Measurements from ENCODE around the gene RECQL5.

Gene RECQL5

DNA sequence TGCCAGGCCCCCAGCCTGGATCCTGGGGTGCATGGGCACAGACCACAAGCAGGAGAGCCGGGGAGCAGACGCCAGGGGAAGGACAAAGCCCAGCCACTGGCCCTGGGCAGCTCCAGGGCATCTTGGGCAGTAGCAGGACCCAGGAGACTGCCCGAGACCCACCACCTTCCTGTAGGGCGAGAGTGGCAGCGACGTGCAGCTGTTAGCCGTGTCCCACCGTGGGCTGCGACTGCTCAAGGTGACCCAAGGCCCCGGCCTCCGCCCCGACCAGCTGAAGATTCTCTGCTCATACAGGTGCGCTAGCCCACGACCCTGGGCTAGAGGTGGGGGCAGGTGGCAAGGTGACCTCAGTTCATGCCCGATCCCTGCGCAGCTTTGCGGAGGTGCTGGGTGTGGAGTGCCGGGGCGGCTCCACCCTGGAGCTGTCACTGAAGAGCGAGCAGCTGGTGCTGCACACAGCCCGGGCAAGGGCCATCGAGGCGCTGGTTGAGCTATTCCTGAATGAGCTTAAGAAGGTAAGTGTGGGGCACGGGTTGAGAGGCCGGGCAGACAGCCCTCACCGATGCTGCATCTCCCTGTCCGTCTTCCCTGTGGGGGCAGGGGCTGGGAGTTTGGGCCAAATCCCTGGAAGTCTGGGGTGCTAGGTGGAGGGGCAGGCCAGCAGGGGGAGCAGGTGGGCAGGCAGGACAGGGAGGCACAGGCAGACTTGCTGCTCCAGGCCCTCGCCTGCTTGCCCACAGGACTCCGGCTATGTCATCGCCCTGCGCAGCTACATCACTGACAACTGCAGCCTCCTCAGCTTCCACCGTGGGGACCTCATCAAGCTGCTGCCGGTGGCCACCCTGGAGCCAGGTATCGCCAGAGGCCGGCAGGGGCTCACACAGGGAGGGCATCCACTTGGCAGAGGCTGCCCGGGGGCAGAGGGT, 47.2 kb downstream of the RECQL5 start:
- DNase-seq (ENCODE audit: low read depth in 2 of 2, low spot score in 1 of 2) = no peak

DNA sequence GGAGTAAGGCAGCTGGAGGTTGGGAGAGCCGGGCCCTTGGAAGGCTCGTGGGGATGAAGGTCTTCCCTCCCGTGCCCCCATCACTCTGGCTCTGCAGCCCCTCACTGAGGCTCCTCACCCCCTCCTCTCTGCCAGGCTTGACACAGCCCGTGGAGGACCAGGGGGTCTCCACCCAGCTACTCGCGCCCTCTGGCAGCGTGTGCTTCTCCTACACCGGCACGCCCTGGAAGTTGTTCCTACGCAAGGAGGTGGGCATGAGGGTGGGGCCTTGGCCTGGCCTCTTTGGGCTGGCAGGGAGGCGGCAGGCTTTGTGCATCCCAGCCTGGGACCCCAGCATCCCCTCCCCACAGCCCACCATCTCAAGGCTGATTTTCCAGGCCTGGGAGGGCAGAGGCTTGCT, 49.3 kb downstream of the RECQL5 start:
- DNase-seq (ENCODE audit: low read depth in 2 of 2, low spot score in 1 of 2) = no peak

DNA sequence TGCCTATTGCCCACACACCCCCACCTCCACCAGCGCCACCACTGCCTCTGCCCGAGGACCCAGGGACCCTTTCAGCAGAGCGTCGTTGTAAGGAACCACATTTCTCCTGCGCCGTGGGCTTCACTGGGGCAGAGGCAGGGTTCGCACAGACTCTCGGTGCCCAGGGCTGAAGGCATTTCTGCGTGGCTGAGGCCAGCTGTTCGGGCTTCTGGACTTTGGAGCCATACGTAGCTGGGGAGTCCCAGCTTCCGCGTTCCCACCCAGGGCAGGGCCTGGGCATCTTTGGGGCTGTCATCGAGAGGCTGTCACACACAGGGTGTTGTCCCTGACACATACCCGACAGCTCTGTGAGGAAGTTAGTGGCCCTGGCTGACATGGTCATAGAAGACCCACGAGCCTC, 49.7 kb downstream of the RECQL5 start:
- DNase-seq (ENCODE audit: low read depth in 2 of 2, low spot score in 1 of 2) = no peak

GRCh38 chr17:75616521-75617122, 50.3 kb downstream of the RECQL5 start:
- no peak for DNase-seq (ENCODE audit: low read depth in 2 of 2, low spot score in 1 of 2)

DNA sequence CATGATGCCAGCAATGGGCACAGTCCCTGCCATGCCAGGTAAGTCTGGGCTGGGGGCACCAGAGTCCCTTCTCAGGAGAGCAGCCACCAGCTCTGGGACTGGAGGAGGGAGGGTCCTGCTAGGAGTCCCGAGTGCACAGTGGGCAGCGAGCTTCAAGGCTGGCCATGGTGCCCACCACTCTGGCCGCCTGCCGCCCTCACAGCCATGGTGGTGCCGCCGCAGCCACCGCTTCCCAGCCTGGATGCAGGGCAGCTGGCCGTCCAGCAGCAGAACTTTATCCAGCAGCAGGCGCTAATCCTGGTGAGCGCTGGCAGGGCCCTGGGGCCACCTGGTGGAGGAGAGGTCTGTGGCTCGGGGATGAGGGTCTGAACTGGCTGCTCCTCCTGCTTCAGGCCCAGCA, 51.7 kb downstream of the RECQL5 start:
- DNase-seq (ENCODE audit: low read depth in 2 of 2, low spot score in 1 of 2) = no peak

DNA sequence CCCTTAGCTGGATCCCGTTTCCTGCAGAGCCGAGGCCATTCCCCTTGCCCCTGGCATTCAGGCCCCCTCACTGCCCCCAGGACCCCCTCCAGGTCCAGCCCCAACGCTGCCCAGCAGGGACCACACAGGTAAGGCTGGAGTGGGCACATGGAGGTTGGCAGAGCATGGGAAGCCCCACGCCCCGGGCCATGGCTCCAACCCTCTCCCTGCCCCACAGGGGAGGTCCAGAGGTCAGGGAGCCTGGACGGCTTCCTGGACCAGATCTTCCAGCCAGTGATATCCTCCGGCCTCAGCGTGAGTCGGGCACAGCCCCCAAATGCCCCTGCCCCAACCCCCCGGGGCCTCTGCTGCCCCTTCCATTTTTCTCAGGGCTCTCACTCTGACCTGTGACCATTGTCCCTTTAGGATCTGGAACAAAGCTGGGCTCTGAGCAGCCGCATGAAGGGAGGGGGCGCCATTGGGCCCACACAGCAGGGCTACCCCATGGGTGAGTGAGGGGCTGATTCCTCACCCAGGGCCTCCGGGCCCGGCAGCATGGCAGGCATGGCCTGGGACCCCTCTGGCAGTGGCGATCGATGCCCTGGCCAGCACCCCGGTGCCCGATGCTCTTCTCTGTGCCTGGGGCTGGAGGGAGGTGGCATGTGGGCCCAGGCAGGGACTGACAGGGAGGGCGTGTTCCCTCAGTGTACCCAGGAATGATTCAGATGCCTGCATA, 52.2 kb downstream of the RECQL5 start:
- no peak for DNase-seq (ENCODE audit: low read depth in 2 of 2, low spot score in 1 of 2)

DNA sequence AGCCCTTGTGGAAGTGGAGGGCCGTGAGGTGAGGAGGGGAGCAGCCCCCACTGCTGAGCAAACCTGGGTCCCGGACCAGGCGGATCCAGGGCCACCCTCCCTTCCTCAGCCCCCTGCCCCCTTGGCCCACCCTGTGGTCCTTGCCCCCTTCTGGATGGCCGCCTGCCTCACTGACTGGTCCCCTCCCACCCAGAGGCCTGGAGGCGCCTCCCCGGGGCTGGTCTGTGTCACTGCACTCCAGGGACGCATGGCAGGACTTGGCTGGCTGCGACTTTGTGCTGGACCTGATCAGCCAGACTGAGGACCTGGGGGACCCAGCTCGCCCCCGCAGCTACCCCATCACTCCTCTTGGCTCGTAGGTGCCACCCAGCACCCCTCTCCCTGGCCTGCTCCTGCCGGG, 52.9 kb downstream of the RECQL5 start:
- DNase-seq (ENCODE audit: low read depth in 2 of 2, low spot score in 1 of 2) = no peak

DNA sequence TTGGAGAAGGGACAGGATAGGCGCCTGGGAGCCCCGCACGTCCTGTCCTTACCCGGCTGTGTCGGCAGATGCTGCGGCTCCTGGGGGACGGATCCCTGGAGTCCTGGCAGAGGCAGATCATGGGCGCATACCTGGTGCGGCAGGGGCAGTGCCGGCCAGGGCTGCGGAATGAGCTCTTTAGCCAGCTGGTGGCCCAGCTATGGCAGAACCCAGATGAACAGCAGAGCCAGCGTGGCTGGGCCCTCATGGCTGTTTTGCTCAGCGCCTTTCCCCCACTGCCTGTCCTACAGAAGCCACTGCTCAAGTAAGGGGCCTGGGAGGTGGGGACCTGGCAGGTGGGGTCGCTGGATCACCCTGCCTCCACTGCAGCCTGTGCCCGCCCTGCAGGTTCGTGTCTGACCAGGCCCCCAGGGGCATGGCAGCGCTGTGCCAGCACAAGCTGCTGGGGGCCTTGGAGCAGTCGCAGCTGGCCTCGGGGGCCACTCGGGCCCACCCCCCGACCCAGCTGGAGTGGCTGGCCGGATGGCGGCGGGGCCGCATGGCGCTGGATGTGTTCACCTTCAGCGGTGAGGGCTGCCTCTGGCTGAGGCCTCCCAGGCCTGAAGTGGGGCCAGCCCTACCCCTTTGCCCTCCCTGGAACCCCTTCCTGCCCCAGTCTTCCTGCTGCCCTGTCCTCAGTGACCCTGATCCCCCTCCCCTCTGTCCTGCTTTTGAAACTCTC, 53.9 kb downstream of the RECQL5 start:
- no peak for DNase-seq (ENCODE audit: low read depth in 2 of 2, low spot score in 1 of 2)

DNA sequence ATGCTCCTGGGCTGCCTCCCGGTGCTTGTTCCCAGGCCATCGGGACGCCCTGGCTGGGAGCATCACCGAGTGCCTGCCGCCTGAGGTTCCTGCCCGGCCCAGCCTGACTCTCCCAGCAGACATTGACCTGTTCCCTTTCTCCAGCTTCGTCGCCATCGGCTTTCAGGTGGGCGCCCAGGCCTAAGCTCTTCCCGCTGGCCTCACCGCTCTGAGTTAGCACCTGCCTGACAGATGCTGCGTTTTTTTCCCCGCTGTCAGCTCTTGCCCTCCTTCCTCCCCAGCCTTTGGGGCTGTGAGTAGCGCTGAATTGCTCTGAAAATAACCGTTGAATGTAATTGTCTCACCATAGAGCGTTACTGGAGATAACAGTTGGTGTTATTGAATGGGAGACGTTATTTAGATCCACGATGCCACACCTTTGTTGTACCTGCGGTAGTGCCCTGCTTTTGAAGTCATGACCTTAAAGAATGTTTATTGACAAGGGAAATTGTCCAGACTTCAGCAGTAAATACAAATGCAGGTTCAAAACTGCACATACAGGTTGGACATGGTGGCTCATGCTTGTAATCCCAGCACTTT, 55.0 kb downstream of the RECQL5 start:
- DNase-seq (ENCODE audit: low read depth in 2 of 2, low spot score in 1 of 2) = no peak

- no peak for DNase-seq (ENCODE audit: low read depth in 2 of 2, low spot score in 1 of 2)
Measured at GRCh38 chr17:75610103-75610984, 56.6 kb downstream of the RECQL5 start.

DNA sequence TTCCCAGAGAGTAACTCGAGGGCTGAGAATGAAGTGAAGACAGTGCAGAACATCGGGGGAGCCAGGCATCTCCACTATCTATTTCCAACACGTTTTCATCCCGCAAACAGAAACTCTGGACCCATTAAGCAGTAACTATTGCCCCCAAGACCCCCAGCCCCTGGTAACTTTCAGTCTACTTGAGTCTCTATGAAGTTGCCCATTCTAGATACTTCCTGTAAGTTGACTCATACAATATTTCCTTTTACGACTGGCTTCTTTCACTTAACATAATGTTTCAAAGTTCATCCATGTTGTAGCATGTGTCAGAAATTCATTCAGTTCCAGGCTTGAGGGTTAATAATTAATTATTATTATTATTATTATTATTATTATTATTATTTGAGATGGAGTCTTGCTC, 59.9 kb downstream of the RECQL5 start:
- no peak for DNase-seq (ENCODE audit: low read depth in 2 of 2, low spot score in 1 of 2)

- no peak for DNase-seq (ENCODE audit: low read depth in 2 of 2, low spot score in 1 of 2)
Measured at GRCh38 chr17:75605790-75606189, 61.2 kb downstream of the RECQL5 start.

DNA sequence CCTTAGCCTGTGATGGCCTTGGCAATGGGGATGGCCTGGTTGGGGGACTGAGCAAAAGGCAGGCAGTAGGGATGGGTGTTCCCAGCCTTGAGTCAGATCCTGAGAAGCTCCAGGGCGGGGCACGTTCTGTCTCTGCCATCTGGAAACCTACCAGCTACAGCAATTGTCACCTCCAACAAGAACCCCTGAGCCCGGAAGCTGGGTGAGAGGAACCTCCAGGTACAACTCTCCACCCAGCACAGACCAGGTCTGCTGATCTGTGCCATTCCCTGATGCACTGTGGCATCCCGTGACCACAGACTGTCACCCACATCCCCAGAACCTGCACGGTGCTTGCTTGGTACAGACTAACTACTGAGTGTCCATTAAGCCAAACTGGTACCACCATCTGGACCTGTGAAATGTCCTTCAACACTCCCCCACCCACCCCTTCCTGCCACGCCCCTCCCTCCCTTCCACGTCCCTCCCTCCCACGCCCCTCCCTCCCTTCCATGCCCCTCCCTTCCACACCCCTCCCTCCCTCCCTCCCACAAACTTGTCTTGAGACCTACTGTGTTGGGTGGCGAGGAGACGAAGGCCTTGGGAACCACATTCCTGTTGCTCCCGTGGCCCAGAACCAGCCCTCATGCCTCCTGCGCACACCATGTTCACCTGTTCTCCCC, 62.8 kb downstream of the RECQL5 start:
- DNase-seq (ENCODE audit: low read depth in 2 of 2, low spot score in 1 of 2) = no peak

GRCh38 chr17:75603123-75603522, 63.8 kb downstream of the RECQL5 start:
- DNase-seq (ENCODE audit: low read depth in 2 of 2, low spot score in 1 of 2) = no peak

DNA sequence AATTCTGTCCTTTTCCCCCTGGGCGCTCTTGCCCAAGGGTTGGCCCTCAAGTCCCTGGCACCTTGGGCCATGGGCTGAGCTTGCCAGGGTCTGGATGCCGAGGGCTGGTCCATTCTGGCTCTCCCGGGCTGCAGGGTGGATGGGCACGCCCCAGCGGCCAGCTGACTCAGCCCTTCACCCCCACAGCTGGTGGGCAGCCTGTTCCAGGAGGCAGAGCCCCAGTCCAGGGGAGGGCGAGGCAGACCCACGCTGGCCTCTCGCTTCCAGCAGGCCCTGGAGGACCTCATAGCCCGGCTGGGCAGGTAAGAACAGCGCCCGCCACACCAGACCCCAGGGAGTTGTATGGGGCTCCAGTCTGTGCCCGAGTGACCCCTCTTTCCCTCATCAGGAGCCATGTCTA, 64.3 kb downstream of the RECQL5 start:
- no peak for DNase-seq (ENCODE audit: low read depth in 2 of 2, low spot score in 1 of 2)

GRCh38 chr17:75601057-75601987, 65.6 kb downstream of the RECQL5 start:
- DNase-seq (ENCODE audit: low read depth in 2 of 2, low spot score in 1 of 2) = peak in 1 of 2 donors; percentile 39

DNA sequence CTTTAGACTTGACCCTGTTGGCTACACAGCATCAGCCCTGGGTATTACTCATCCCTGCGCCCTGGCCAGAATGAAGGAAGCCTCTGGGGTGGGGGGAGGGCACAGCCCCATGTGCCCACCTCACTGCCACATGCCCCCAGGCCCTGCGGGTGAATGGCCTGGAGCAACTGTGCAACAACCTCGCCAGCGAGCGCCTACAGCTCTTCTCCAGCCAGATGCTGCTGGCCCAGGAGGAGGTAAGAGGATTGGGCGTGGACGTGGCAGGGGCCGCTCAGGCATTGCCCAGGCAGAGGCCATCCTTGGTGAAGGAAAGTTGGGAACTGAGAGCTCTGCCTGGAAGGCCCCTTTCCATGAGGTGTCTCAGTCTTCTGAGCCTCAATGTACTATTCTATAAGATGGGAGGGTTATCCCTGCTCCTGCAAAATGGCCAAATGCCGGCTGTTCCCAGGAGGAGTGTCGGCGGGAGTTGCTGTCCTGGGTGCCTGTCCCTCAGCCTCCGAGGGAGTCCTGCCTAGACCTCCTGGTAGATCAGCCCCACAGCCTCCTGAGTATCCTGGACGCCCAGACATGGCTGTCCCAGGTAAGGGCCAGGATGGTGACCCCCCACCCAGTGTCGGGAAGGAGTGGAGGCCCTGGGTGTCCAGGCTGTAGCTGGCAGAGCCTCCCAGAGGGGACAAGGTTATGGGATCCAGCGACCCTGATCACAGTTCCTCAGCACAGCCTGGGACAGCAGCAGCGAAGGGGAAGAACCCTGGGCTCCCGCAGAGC, 70.5 kb downstream of the RECQL5 start:
- DNase-seq (ENCODE audit: low read depth in 2 of 2, low spot score in 1 of 2) = no peak

GRCh38 chr17:75595920-75596313, 71.0 kb downstream of the RECQL5 start:
- no peak for DNase-seq (ENCODE audit: low read depth in 2 of 2, low spot score in 1 of 2)

All from stimulated activated CD8-positive, alpha-beta memory T cell treated with anti-CD3 and anti-CD28 coated beads, Interleukin-4, amount 100 ng/mL, for 1 hour (primary cell).